Measurements from ENCODE around the gene SYNPO.
A peak's percentile ranks its signal among the peaks of the same experiment; 100 is the strongest.

SYNPO gene

DNA sequence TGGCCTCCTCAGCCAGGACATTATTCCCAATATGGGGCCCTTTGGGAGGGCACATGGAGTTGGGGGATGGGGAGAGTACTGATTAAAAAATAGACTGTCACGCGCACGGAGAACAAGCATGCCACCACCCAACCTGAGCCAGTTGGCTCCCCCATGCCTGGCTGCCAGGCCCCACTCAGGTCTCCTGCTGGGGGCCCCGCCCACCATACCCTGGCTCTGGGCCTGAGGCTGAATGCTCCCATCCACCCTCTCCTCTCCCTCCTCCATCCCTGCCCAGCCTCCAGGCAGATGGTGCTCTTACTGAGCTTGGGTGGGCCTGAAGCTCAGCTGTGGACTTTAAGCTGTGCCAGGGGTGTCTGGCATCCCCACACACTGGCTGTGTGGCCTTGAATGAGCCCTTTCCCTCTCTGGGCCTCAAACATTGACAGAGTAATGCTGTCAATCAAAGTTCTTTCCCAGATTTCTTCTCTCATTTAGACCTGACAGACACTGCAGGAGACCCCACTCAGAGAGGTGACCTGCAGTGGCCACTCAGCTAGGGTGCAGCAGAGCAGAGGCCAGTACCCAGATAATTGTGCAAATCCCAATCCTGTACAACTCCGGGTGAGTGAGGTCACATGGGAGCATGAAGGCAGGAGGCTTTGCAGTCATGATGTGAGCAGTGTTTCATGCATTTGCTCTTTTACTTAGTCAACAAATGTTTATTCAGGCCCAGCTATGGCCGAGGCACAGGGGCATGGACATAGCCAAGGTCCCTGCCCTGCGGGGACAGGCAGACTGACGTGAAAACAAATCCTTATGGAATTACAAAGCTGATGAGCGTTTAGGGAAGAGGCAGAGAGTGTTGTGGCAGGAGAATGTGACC lies 9.8 kb upstream of the SYNPO start:
- TF ChIP-seq L3MBTL2 (conservative IDR thresholded peaks at IDR 0.05): no peak
- TF ChIP-seq, protein P1, sequence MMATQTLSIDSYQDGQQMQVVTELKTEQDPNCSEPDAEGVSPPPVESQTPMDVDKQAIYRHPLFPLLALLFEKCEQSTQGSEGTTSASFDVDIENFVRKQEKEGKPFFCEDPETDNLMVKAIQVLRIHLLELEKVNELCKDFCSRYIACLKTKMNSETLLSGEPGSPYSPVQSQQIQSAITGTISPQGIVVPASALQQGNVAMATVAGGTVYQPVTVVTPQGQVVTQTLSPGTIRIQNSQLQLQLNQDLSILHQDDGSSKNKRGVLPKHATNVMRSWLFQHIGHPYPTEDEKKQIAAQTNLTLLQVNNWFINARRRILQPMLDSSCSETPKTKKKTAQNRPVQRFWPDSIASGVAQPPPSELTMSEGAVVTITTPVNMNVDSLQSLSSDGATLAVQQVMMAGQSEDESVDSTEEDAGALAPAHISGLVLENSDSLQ (IDR thresholded peaks at IDR 0.05): peak; percentile 49; the same call in 1 of the 2 replicates
- ChIA-PET CTCF (interaction anchor here (0.7 kb wide), 1 partner anchor 11 kb away, joined by 3 read pairs; no protein-coding TSS in a partner anchor), POLR2A (interaction anchor here (1.2 kb wide), 1 partner anchor 70 kb away, joined by 3 read pairs; the partner anchor contains the start of gene RBM22)
- DNase-seq (ENCODE audit: extremely low spot score): no peak

DNA sequence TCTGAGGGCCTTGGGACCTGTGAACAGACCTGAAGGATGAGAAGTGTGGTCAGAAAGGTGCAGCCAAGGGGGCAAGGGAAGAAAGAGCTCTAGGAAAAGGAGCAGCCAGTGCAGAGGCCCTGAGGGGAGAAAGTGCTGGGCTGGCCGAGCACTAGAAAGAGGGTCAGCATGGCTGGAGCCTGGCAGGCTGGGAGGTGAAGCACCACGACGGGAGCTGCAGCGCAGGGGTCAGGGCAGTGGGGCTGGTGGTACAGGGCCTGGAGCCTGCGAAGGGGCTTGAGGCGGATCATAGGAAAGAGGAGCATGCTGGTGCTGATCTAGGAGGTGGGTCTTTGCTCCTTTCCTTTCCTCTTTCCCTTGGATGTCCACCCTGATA lies 9.1 kb upstream of the SYNPO start:
- no peak for TF ChIP-seq SUZ12 (IDR thresholded peaks at IDR 0.05)
- TF ChIP-seq, protein P1 (IDR thresholded peaks at IDR 0.05): no peak
- TF ChIP-seq LEF1 (IDR thresholded peaks at IDR 0.05; ENCODE audit: borderline replicate concordance): no peak
- no peak for TF ChIP-seq TARDBP (IDR thresholded peaks at IDR 0.05)
- TF ChIP-seq FOXK2 (IDR thresholded peaks at IDR 0.05): no peak
- no peak for TF ChIP-seq BHLHE40 (IDR thresholded peaks at IDR 0.05; ENCODE audit: borderline replicate concordance)
- no peak for TF ChIP-seq HDGF (IDR thresholded peaks at IDR 0.05; ENCODE audit: borderline replicate concordance)
- no peak for TF ChIP-seq FOXM1 (IDR thresholded peaks at IDR 0.05; ENCODE audit: borderline replicate concordance)
- TF ChIP-seq L3MBTL2 (conservative IDR thresholded peaks at IDR 0.05): no peak
- no peak for TF ChIP-seq ARNT (IDR thresholded peaks at IDR 0.05)
- TF ChIP-seq FOXA1 (IDR thresholded peaks at IDR 0.05): no peak
- TF ChIP-seq SP1 (IDR thresholded peaks at IDR 0.05): no peak
- no peak for TF ChIP-seq CTBP1 (IDR thresholded peaks at IDR 0.05; ENCODE audit: borderline replicate concordance)
- no peak for TF ChIP-seq NFRKB (IDR thresholded peaks at IDR 0.05)
- no peak for TF ChIP-seq ELF4 (IDR thresholded peaks at IDR 0.05)
- TF ChIP-seq ZNF384 (IDR thresholded peaks at IDR 0.05): no peak
- DNase-seq (ENCODE audit: extremely low spot score): no peak
- ChIA-PET CTCF (interaction anchor here (0.7 kb wide), 1 partner anchor 12 kb away, joined by 3 read pairs; no protein-coding TSS in a partner anchor), POLR2A (interaction anchor here (1.2 kb wide), 1 partner anchor 69 kb away, joined by 3 read pairs; the partner anchor contains the start of gene RBM22)

DNA sequence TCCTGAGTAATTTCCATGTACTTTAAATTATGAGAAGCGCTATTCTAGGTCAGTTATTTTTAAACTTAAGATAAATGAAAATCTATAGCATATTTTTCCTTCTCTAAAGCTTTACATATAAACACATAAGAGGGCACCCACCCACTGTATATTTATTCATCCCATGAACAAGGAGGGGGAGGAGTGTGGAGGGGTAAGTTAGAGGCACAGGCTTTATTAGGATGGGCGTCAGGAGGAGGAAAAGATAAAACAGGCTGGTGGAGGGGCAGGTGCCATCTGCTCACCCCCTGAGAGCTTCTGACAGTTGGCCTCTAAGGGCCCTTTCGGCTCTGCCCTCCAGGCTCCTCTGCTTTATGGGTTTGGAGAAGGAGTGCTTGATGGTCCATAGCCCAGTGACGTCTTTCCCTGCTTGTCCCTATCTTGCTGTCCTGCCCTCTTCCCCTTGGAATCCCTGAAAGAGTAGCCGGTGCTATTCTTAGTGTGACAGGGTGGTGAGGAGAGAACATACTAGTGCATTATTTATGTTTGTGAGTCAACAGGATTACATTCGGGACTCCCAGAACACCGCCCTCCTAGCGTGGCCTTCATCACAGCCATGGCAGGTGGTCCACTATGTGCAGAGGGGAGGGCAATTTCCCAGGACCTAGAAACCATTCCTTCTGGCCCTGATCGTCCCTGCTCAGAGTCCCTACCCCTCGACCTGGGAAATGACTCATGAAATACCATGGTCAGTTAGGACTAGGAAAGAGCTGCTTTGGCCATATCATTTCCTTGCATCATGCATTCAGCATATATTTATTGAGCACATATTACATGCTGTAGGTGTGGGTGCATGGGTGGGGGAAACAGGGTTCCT lies 7.9 kb upstream of the SYNPO start:
- TF ChIP-seq ARNT (IDR thresholded peaks at IDR 0.05): no peak
- TF ChIP-seq LEF1 (IDR thresholded peaks at IDR 0.05; ENCODE audit: borderline replicate concordance): no peak
- no peak for TF ChIP-seq FOXA1 (IDR thresholded peaks at IDR 0.05)
- TF ChIP-seq BHLHE40 (IDR thresholded peaks at IDR 0.05; ENCODE audit: borderline replicate concordance): no peak
- TF ChIP-seq TARDBP (IDR thresholded peaks at IDR 0.05): no peak
- TF ChIP-seq L3MBTL2 (conservative IDR thresholded peaks at IDR 0.05): no peak
- TF ChIP-seq CTBP1 (IDR thresholded peaks at IDR 0.05; ENCODE audit: borderline replicate concordance): no peak
- no peak for TF ChIP-seq ZNF384 (IDR thresholded peaks at IDR 0.05)
- TF ChIP-seq NFRKB (IDR thresholded peaks at IDR 0.05): no peak
- TF ChIP-seq FOXK2 (IDR thresholded peaks at IDR 0.05): no peak
- TF ChIP-seq HDGF (IDR thresholded peaks at IDR 0.05; ENCODE audit: borderline replicate concordance): no peak
- no peak for TF ChIP-seq FOXM1 (IDR thresholded peaks at IDR 0.05; ENCODE audit: borderline replicate concordance)
- TF ChIP-seq ELF4 (IDR thresholded peaks at IDR 0.05): no peak
- no peak for TF ChIP-seq SP1 (IDR thresholded peaks at IDR 0.05)
- no peak for TF ChIP-seq SUZ12 (IDR thresholded peaks at IDR 0.05)
- TF ChIP-seq, protein P1 (IDR thresholded peaks at IDR 0.05): no peak
- CTCF ChIA-PET: interaction anchor here (0.6 kb wide), 1 partner anchor 118 kb away, joined by 3 read pairs; no protein-coding TSS in a partner anchor
- POLR2A ChIA-PET: no interaction called here
- no peak for DNase-seq (ENCODE audit: extremely low spot score)

DNA sequence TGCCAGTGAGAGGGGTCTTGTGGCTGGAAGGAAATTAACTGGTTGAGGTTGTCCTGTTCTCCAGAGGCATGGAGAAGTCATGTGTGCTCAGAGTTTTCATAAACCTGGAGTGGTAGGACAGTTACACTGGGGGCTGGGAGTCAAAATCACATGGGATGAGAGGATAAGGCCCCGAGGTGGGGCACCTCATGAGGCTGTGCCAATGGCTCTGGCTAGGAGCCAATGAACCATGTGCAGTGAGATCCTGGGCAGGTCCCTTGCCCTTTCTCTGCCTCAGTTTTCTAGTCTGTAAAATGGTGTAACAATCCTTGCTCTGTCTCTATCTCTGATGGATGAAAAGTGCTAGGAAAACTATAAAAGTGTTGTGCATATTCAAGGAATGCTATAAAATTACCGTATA lies 7.0 kb upstream of the SYNPO start:
- ChIA-PET CTCF (interaction anchor here (0.6 kb wide), 1 partner anchor 117 kb away, joined by 3 read pairs; no protein-coding TSS in a partner anchor), POLR2A (no interaction called here)
- no peak for DNase-seq (ENCODE audit: extremely low spot score)
- TF ChIP-seq CTBP1 (IDR thresholded peaks at IDR 0.05; ENCODE audit: borderline replicate concordance) (no peak), L3MBTL2 (conservative IDR thresholded peaks at IDR 0.05) (no peak), FOXA1 (IDR thresholded peaks at IDR 0.05) (no peak), NFRKB (IDR thresholded peaks at IDR 0.05) (no peak), FOXM1 (IDR thresholded peaks at IDR 0.05; ENCODE audit: borderline replicate concordance) (no peak), ELF4 (IDR thresholded peaks at IDR 0.05) (no peak), FOXK2 (IDR thresholded peaks at IDR 0.05) (no peak), TARDBP (IDR thresholded peaks at IDR 0.05) (no peak), ZNF384 (IDR thresholded peaks at IDR 0.05) (no peak), LEF1 (IDR thresholded peaks at IDR 0.05; ENCODE audit: borderline replicate concordance) (no peak), ARNT (IDR thresholded peaks at IDR 0.05) (no peak), SUZ12 (IDR thresholded peaks at IDR 0.05) (no peak), SP1 (IDR thresholded peaks at IDR 0.05) (no peak)
- TF ChIP-seq, protein P1 (IDR thresholded peaks at IDR 0.05): no peak
